Mammary epithelial cell (primary cell): ENCODE data around the gene CEP85L.

Experiments
- CTCF ChIP-seq, 2 donors: IDR thresholded peaks in 1 of 2; conservative IDR thresholded peaks in 1 of 2; 2 replicates each; pipeline ENCODE4 v1.5.1; 2011 to 2012; ENCODE audit warnings: inconsistent platforms in 2 of 2, low read length in 2 of 2, mild to moderate bottlenecking in 2 of 2, control low read depth in 1 of 2, low read depth in 1 of 2; ENCODE audit not compliant: insufficient read depth in 1 of 2; ENCODE audit errors: extremely low read depth in 1 of 2
- EZH2 ChIP-seq: IDR thresholded peaks from 2 replicates; pipeline ENCODE4 v1.6.1; 2012; ENCODE audit warnings: low read length, inconsistent platforms, borderline replicate concordance

GRCh38 chr6:118646977-118647376, 4.4 kb downstream of the CEP85L start:
- TF ChIP-seq CTCF (conservative IDR thresholded peaks at IDR 0.05 in 1 of 2, IDR thresholded peaks at IDR 0.05 in 1 of 2; ENCODE audit: extremely low read depth in 1 of 2, insufficient read depth in 1 of 2, low read depth in 1 of 2, low read length in 2 of 2) (no peak), EZH2 (no peak)
